Measurements from ENCODE around the gene PRRT1.
"Not testable (repeated sequence)": the region's sequence is repeated elsewhere in the genome, so short reads cannot be mapped to it uniquely, and the experiment has no call there.

The PRRT1 gene

GRCh38 chr6:32109765-32110160, 42.0 kb downstream of the PRRT1 start:
- TF ChIP-seq, protein P1, sequence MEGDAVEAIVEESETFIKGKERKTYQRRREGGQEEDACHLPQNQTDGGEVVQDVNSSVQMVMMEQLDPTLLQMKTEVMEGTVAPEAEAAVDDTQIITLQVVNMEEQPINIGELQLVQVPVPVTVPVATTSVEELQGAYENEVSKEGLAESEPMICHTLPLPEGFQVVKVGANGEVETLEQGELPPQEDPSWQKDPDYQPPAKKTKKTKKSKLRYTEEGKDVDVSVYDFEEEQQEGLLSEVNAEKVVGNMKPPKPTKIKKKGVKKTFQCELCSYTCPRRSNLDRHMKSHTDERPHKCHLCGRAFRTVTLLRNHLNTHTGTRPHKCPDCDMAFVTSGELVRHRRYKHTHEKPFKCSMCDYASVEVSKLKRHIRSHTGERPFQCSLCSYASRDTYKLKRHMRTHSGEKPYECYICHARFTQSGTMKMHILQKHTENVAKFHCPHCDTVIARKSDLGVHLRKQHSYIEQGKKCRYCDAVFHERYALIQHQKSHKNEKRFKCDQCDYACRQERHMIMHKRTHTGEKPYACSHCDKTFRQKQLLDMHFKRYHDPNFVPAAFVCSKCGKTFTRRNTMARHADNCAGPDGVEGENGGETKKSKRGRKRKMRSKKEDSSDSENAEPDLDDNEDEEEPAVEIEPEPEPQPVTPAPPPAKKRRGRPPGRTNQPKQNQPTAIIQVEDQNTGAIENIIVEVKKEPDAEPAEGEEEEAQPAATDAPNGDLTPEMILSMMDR (IDR thresholded peaks at IDR 0.05; ENCODE audit: control insufficient read depth, extremely low read depth, insufficient read depth) = no peak
- no peak overlapping the region for H3K4me3 ChIP-seq (ENCODE audit: low read depth, low read length)
- DNase-seq (ENCODE audit: low read depth) = no peak

DNA sequence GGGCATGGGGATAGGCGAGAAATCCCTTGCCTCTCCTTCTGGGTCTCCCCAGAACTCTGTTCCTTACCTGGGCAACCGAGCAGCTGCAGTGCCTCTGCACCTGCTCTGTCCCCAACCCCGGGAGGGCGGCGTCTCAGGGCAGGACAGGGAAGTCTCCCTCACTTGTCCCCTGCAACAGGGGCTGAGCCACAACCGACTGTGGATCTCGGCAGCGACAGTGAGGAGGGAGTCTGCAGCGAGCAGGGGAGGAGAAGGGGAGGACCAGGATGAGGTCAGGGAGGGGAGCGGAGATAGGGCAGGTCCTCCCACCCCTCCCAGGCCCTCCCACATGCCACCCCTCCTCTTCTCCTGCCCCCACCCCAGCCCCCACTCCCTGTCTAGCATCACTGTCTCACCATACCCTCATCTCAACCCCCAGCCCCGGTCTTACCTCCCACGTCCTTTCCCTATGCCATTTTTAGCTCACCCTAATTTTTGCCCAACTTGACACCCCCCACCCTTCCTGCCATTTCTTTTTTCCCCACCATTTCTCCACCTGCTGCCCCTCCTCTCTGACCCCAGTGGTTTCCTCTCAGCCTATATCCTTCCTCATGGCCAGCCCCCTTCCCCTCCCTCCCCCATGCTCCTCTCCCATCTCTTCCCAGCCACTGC, 42.5 kb downstream of the PRRT1 start, which contains the start of gene TNXB:
Gene TNXB (minus strand): TSS at position 225 of the 651 bp plus-strand sequence. CDS start 11,140 bp downstream, outside the sequence.
- TF ChIP-seq, protein P1 (IDR thresholded peaks at IDR 0.05; ENCODE audit: control insufficient read depth, extremely low read depth, insufficient read depth) = no peak
- no peak for DNase-seq (ENCODE audit: low read depth)
- no peak within 1 kb of the TSS for H3K4me3 ChIP-seq (ENCODE audit: low read depth, low read length)

GRCh38 chr6:32108727-32109113, 43.0 kb downstream of the PRRT1 start:
- no peak for DNase-seq (ENCODE audit: low read depth)
- no peak overlapping the region for H3K4me3 ChIP-seq (ENCODE audit: low read depth, low read length)
- TF ChIP-seq, protein P1 (IDR thresholded peaks at IDR 0.05; ENCODE audit: control insufficient read depth, extremely low read depth, insufficient read depth) = no peak

DNA sequence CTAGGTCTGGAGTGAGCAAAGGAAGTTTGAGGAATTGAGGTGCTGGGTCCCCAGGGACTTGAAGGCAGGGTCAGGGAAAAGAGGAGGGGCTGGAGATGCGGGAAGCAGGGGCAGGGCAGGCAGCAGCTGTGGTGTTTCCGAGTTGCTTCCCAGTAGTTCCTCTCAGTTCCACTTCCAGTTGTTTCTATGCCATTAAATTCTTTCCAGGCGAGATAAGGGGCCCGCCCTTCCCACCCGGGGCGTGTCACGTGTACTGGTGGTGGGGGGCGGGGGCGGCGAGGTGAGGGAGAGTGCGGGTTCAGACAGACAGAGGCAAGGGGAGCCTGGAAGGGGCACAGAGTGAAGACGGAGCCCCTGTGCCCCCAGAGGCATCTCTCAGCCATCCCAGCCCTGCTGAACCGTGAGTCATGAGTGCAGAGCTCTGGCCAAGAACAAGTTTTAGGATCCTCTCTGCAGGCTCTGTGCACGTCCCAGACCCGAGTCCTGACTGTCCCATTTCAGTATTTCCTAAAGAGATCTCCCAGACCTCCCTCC, 43.6 kb downstream of the PRRT1 start:
- DNase-seq (ENCODE audit: low read depth) = no peak
- no peak overlapping the region for H3K4me3 ChIP-seq (ENCODE audit: low read depth, low read length)
- TF ChIP-seq, protein P1 (IDR thresholded peaks at IDR 0.05; ENCODE audit: control insufficient read depth, extremely low read depth, insufficient read depth) = no peak

DNA sequence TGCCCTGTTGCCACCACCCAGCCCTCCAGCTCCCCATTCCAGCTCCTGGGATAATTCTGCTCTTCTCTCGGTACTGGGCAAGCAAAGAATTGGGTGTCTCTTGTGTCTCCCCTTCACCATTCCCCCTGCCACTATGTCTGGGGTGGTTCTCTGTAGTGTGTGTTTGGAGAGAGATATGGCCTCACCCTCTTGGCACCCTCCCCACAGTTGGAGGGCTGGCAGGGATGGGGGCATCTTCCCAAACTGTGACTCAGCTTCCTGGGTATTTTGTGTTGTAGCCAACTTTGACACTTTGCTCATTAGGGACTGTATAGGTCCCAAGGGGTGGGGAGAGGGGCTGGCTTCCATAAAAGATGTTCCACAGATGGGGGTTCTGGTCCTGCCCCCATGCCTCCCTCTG, 44.3 kb downstream of the PRRT1 start:
- no peak for DNase-seq (ENCODE audit: low read depth)
- H3K4me3 ChIP-seq (ENCODE audit: low read depth, low read length) = no peak overlapping the region
- TF ChIP-seq, protein P1 (IDR thresholded peaks at IDR 0.05; ENCODE audit: control insufficient read depth, extremely low read depth, insufficient read depth) = no peak

- DNase-seq (ENCODE audit: low read depth) = no peak
- no peak overlapping the region for H3K4me3 ChIP-seq (ENCODE audit: low read depth, low read length)
- TF ChIP-seq, protein P1 (IDR thresholded peaks at IDR 0.05; ENCODE audit: control insufficient read depth, extremely low read depth, insufficient read depth) = no peak
Observed at GRCh38 chr6:32105433-32105832, 46.3 kb downstream of the PRRT1 start.

DNA sequence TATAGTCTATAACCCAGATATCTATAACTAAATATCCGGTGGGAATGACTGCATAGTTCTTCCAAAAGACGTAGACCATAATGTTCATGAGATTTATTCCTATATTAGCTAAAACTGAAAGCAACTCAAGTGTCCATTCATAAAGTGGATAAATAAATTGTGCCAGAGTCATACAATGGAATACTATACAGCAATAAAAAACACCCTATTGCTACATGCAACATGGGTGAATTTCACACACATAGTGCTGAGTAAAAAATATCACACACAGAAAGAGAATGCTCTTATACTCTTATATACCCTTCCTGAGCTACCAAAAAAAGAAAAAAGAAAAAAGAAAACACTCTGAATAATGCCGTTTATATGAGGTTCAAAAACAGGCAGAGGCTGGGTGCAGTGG, 49.5 kb downstream of the PRRT1 start:
- H3K4me3 ChIP-seq (ENCODE audit: low read depth, low read length) = no peak overlapping the region
- DNase-seq (ENCODE audit: low read depth) = no peak
- TF ChIP-seq, protein P1 (IDR thresholded peaks at IDR 0.05; ENCODE audit: control insufficient read depth, extremely low read depth, insufficient read depth) = no peak

DNA sequence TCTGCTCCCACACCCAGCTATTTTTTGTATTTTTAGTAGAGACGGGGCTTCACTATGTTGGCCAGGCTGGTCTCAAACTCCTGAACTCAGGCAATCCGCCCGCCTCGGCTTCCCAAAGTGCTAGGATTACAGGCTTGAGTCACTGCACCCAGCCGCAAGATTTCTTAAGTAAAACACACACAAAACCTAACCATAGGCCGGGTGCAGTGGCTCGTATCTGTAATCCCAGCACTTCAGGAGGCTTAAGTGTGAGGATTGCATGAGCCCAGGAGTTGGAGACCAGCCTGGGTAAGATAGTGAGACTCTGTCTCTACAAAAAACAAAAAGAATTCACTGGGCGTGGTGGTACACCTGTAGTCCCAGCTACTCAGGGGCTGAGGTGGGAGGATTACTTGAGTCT, 51.5 kb downstream of the PRRT1 start:
- H3K4me3 ChIP-seq (ENCODE audit: low read depth, low read length); DNase-seq (ENCODE audit: low read depth): not testable (repeated sequence)
